Suprapubic skin (tissue), 4 donors: ENCODE data around the gene AMPD2.

Experiments
- CTCF ChIP-seq, 2 donors: fragments of 200-600 bp in 1 of 2; fragments of 450-650 bp in 1 of 2; sonication (generic) in 1 of 2; IDR thresholded peaks; one replicate each; pipeline ENCODE4 v1.5.1; 2016 to 2019; ENCODE audit warnings: antibody characterized with exemption in 2 of 2, mild to moderate bottlenecking in 1 of 2, moderate library complexity in 1 of 2
- POLR2A ChIP-seq, 2 donors: fragments of 450-650 bp; IDR thresholded peaks; one replicate each; pipeline ENCODE4 v1.6.1; 2017; ENCODE audit warnings: antibody characterized with exemption in 2 of 2, mild to moderate bottlenecking in 2 of 2, moderate library complexity in 2 of 2
- POLR2AphosphoS5 ChIP-seq, 3 donors: sonication (generic); formaldehyde crosslinking; IDR thresholded peaks; one replicate each; pipeline ENCODE4 v1.6.1; 2017; ENCODE audit warnings: antibody characterized with exemption in 3 of 3

DNA sequence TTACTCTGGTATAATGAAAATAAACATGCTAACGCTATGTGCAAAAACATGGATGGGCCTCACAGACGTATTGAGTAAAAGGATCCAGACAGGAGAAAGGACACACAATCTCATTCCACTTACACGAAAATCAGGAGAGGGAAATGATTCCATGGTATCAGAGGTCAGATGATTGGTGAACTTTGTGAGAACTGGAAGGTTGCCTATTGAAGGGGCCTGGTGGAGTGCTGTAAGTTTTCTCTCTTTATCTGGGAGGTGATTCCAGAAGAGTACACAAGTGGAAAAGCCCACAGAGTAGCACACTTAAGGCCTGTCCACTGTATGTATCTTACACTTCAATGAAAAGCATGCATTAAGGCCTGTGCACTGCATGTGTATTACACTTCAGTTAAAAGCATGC lies 57.8 kb downstream of the AMPD2 start:
- TF ChIP-seq POLR2A (IDR thresholded peaks at IDR 0.05) (no peak), CTCF (IDR thresholded peaks at IDR 0.05) (no peak), POLR2AphosphoS5 (IDR thresholded peaks at IDR 0.05) (no peak)
